GM18505 (cell line): Measurements from ENCODE around the gene FAM20C.

Experiments
- ATAC-seq: cut with Tn5 transposase; IDR thresholded peaks from one replicate; pipeline ENCODE4 v1.9.1; 2021; ENCODE audit not compliant: unreplicated experiment
- POLR2A ChIP-seq: IDR thresholded peaks from 4 replicates; pipeline ENCODE4 v1.6.1; 2011; ENCODE audit warnings: borderline replicate concordance; ENCODE audit not compliant: insufficient read depth, insufficient read length; ENCODE audit errors: extremely low read depth

Gene FAM20C

GRCh38 chr7:244974-245373 is 52.6 kb downstream of the FAM20C start:
- TF ChIP-seq POLR2A = no peak
- no peak for ATAC-seq

- no peak for TF ChIP-seq POLR2A
- ATAC-seq = no peak
Measured at GRCh38 chr7:245574-246295, 53.4 kb downstream of the FAM20C start.

GRCh38 chr7:246451-246850 is 54.1 kb downstream of the FAM20C start:
- ATAC-seq = no peak
- no peak for TF ChIP-seq POLR2A

- no peak for TF ChIP-seq POLR2A
- no peak for ATAC-seq
Measured at GRCh38 chr7:247181-247580, 54.8 kb downstream of the FAM20C start.

- no peak for ATAC-seq
- no peak for TF ChIP-seq POLR2A
Measured at GRCh38 chr7:247636-248035, 55.3 kb downstream of the FAM20C start.

- no peak for ATAC-seq
- TF ChIP-seq POLR2A = no peak
Measured at GRCh38 chr7:248732-249435, 56.5 kb downstream of the FAM20C start.

GRCh38 chr7:249989-250388 is 57.6 kb downstream of the FAM20C start:
- no peak for TF ChIP-seq POLR2A
- no peak for ATAC-seq

GRCh38 chr7:250523-250922 is 58.2 kb downstream of the FAM20C start:
- ATAC-seq = no peak
- no peak for TF ChIP-seq POLR2A

- ATAC-seq = no peak
- TF ChIP-seq POLR2A = no peak
Measured at GRCh38 chr7:251005-251404, 58.6 kb downstream of the FAM20C start.

- no peak for TF ChIP-seq POLR2A
- ATAC-seq = no peak
Measured at GRCh38 chr7:251446-252175, 59.2 kb downstream of the FAM20C start.

GRCh38 chr7:252216-252965 is 60.0 kb downstream of the FAM20C start:
- TF ChIP-seq POLR2A = no peak
- ATAC-seq = no peak

- no peak for TF ChIP-seq POLR2A
- no peak for ATAC-seq
Measured at GRCh38 chr7:252981-253380, 60.6 kb downstream of the FAM20C start.
